Tibial nerve (tissue), 3 donors: ENCODE data around the gene LZTFL1.

Experiments
- CTCF ChIP-seq, 5 experiments: fragments of 200-600 bp in 3 of 5; fragments of 450-650 bp in 2 of 5; sonication (generic) in 3 of 5; IDR thresholded peaks; one replicate each; pipeline ENCODE4 v1.5.1; 2016 to 2019; ENCODE audit warnings: antibody characterized with exemption in 5 of 5, mild to moderate bottlenecking in 3 of 5, moderate library complexity in 2 of 5
- POLR2A ChIP-seq, 2 donors: fragments of 450-650 bp; IDR thresholded peaks; one replicate each; pipeline ENCODE4 v1.6.1; 2017; ENCODE audit warnings: antibody characterized with exemption in 2 of 2, mild to moderate bottlenecking in 2 of 2, moderate library complexity in 2 of 2

GRCh38 chr3:45869638-45870037, 27.7 kb upstream of the LZTFL1 start:
- TF ChIP-seq CTCF (IDR thresholded peaks at IDR 0.05) (no peak), POLR2A (IDR thresholded peaks at IDR 0.05) (no peak)
